Erythroblast (primary cell): ENCODE measurements around the gene WRAP53.

Experiments
- GATA1 ChIP-seq: IDR thresholded peaks from 2 replicates; pipeline ENCODE4 v1.6.1; 2011; ENCODE audit warnings: low read depth, mild to moderate bottlenecking, control low read depth, low read length, moderate library complexity
- POLR2A ChIP-seq: IDR thresholded peaks from 2 replicates; pipeline ENCODE4 v1.6.1; 2011; ENCODE audit warnings: mild to moderate bottlenecking, low read length

DNA sequence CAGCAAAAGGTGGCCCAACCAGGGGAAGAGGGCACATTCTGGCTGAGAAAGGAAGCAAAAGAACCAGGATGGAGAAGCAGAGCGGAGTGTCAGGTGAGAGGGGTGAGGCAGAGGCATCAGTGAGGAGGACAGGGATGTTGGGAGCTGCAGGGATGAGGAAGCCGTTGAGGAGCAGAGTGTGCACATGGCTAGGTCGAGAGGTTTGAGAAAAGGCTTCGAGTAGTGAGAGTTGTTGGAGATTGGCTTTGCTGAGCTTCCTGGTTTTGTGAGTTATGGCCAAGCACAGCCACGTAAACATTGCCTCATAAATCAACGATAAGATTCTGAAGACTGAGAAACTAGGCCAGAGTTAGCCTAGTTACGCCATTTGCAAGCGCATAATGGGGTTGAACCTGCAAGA is 56.1 kb downstream of the WRAP53 start:
- TF ChIP-seq POLR2A = no peak
- no peak for TF ChIP-seq GATA1
